HTR-8/SVneo (cell line): Measurements from ENCODE around the gene NEU1.
"Not testable (repeated sequence)": the region's sequence is repeated elsewhere in the genome, so short reads cannot be mapped to it uniquely, and the experiment has no call there.

Source experiments
- DNase-seq: peaks from one replicate; pipeline ENCODE4 v3.0.0; 2011; ENCODE audit warnings: low spot score, mixed read lengths; ENCODE audit not compliant: insufficient read length
- FAIRE-seq: peaks from 2 replicates; lab custom pipeline; 2011; peaks lifted over from hg19 to GRCh38; lab: Jason Lieb, UNC

NEU1 gene

DNA sequence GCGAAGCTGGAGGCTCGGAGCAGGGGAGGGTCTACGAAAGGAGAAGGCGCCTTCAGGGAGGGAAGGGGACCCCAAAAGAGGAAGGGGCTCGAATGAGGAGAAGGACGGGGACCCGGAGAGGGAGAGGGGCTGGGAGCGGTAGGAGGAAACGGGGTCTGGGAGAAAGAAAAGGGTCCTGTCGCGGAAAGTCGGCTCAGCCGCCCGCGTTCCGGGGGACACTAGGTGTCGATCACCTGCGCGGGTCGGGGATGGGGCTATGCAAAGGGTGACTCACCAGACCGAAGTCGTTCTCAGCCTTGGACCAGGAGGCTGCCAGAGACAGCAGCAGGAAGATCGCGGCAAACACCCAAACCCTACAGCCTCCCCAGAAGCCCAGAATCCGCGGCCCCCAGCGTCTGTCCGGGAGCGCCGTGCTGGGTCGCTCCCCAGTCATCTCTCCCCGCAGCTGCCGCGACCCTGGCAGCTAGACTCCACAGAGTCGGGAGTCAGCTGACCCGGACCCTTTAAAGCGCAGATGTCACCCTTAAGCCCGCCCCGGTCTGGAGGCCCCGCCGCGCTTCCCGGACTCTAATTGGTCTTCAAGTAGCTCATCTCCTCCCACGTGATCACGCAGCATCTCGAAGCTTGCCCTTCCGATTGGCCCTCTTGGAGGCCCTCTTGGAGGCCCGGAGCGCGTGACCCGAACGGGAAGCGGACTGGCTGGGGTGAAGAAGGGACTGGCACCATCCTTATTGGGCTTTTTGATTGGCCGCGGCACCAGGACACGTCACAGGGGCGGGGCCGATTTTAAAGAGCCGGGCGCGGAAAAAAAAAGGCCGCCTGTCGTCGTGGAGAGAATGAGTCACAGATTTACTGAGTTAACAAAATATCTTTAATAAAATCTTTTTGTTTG lies at the start of gene NEU1:
Gene NEU1 (minus strand): TSS at position 478 of the 892 bp plus-strand sequence. CDS start 45 bp downstream, at position 433.
- peak; percentile 100 for DNase-seq
- FAIRE-seq, result peak; percentile 88

DNA sequence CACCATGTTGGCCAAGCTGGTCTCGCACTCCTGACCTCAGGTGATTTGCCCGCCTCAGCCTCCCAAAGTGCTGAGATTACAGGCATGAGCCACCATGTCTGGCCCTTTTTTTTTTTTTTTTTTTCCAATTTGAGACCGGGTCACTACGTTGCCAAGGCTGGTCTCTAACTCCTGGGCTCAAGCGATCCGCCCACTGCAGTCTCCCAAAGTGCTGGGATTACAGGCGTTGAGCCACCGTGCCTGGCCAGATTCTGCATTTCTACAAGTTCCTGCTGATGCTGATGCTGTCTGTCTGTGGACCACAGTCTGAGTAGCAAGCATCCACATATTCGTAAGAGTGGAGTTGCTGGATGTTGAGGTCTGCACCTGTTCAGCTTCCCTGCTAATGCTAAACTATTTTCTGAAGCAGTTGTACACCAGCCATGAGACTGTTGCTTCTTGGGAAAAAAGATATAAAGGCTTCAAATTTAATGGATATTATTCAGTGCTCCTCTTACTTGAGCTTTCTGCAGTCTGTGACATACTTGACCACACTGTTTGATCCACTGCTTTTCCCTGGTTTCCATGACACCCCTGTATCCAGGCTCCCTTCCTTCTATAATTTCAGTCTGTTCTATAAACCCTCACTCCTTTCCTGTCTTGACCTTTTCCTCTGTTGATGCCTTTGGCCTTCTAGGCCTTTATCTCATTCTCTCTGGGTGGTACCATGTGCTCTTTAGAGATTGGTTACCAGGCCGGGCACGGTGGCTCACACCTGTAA lies 49.4 kb upstream of the NEU1 start:
- no peak for DNase-seq
- no peak for FAIRE-seq

DNA sequence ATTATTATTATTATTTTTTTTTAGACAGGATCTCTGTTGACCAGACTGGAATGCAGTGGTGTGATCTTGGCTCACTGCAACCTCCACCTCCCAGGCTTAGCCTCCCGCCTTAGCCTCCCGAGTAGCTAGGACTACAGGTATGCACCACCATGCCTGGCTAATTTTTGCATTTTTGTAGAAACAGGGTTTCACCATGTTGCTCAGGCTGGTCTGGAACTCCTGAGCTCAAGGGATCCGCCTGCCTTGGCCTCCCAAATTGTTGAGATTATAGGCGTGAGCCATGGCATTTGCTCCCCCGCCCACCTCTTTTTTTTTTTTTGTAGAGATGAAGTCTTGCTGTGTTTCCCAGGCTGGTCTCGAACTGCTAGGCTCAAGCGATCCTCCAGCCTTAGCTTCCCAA lies 46.7 kb upstream of the NEU1 start:
- FAIRE-seq, DNase-seq: not testable (repeated sequence)

DNA sequence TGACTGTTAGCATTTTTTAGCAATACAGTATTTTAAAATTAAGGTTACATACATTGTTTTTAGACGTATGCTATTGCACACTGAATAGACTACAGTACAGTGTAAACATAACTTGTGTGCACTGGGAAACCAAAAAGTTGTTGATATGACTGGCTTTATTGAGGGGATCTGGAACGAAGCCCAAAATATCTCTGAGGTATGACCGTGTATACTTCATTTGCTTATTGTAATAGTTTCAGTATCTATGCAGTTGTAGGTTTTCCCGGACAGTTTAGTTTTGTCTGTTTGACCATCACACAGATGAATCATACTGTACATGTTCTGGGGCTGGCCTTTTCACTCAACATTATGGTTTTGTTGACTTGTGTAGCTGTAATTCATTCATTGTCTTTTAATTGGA lies 46.2 kb upstream of the NEU1 start:
- no peak for DNase-seq
- no peak for FAIRE-seq

DNA sequence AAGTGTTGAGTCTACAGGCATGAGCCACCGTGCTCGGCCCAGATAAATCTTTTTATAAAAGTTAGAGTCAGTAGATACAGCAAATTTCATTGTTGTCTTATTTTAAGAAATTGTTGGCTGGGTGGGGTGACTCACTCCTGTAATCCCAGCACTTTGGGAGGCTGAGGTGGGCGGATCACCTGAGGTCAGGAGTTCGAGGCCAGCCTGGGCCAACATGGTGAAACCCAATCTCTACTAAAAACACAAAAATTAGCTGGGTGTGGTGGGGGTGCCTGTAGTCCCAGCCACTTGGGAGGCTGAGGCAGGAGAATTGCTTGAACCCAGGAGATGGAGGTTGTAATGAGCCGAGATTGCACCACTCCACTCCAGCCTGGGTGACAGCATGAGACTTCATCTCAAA lies 45.6 kb upstream of the NEU1 start:
- FAIRE-seq, DNase-seq: not testable (repeated sequence)

DNA sequence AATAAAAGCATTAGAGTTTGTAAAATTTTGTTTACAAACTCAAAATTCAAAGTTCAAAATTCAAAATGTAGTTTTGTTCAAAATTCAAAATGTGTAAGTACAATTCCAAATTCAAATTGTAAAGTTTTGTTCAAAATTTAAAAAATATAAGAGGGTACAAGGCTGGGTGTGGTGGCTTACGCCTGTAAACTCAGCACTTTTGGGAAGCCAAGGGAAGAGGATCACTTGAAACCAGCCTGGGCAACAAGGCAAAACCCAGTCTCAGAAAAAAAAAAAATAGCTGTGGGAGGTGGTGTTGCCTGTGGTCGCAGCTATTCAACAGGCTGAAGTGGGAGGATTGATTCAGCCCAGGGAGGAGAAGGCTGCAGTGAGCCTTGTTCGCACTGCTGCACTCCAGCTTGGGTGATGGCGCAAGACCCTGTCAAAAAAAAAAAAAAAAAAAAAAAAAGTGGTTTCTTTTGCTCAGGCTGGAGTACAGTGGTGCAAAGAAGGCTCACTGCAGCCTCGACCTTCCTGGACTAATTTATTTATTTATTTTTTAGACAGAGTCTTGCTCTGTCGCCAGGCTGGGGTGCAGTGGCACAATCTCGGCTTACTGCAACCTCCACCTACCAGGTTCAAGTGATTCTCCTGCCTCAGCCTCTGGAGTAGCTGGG lies 44.7 kb upstream of the NEU1 start:
- FAIRE-seq (no peak), DNase-seq (no peak)

DNA sequence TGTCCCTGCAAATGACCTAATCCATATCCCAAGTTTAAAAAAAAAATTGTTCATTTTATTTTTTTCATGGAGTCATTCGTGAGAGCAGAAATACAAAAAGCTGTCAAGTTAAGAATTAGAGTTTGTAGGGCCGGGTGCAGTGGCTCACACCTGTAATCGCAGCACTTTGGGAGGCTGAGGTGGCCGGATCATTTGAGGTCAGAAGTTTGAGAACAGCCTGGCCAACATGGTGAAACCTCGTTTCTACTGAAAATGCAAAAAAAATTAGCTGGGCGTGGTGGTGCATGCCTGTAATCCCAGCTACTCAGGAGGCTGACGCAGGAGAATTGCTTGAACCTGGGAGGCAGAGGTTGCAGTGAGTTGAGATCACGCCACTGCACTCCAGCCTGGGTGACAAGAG lies 44.1 kb upstream of the NEU1 start:
- DNase-seq, FAIRE-seq: not testable (repeated sequence)

DNA sequence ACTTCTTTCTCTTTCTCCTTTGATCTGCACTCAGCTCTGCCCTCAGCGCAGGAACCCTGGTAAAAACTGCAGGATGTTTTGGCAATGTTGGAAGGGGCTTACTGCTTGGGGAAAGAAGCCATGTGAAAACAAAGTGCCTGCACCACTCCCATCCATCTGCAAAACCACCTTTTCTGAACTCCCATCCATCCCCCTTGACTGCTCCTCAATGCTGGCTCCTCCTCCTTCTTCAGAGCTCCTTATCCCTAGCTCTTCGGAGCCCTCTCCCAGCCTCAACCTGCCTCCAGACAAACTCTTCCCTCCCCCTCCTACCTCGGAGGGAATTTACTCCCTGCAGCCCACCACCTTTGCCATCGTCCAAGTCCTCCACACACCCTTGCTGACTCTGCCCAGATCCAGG lies 43.5 kb upstream of the NEU1 start:
- FAIRE-seq (no peak), DNase-seq (no peak)

DNA sequence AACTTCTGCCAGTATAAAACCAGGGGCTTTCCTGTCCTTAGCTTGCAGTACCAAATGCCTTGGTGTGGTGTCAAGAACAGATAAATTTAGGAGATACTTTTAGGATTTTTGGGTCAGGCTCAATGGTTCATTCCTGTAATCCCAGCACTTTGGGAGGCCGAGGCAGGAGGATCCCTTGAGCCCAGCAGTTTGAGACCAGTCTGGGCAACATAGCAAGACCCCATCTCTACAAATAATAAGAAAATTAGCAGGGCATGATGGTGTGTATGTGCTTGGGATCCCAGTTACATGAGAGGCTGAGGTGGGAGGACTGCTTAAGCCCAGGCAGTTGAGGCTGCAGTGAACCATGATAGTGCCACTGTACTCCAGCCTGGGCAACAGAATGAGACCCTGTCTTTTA lies 42.4 kb upstream of the NEU1 start:
- FAIRE-seq (no peak), DNase-seq (no peak)

DNA sequence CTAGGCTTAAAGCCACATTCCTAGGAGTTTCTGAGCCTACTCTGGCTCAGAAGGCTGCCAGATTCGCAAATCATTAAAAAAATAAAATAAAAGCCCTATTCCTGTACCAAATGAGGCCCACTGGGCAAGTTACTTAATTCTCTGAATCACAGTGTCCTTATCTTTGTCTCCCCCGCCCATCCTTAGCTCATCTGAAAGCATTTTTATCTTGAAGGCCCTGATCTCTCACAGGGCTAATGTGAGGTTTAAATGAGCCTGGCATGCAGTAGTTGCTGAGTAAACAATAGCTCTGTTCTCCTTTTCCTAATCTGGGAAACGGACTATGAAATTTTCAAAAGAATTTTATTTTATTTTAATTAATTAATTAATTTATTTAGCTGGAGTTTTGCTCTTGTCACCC lies 41.3 kb upstream of the NEU1 start:
- DNase-seq, result no peak

DNA sequence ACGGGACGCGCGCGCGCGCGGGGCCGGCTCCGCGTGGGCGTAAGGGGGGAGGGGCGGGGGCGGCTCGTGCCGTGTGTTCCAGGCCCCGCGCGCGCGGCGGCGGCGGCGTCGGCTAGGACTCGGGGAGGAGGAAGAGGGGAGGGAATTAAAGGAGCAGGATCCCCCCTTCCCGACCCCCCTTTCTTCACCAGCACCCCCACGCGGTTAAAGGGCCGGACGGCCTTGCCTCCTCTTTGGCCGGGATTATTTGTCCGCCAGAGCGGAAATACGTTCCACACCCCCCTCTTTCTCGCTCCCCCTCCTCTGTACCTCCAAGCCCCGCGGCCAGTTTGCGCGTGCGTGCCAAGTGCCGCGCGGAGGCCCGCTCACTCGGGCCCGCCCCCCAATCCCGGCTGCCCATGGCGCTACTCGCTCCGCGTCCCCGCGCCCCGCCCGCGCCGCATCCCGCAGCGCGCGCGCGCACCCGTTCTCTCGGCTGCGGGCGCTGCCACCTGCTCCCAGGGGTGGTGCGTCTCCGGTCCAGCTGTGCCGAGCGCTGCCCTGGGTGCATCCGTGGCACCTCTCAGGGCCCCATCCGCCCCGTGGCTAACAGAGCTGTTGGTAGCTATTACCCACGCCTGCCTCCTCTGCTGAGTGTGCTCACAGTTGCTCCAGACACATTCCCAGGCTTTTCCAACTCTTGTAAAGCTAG lies 39.5 kb upstream of the NEU1 start, which contains the start of gene ZBTB12:
Gene ZBTB12 (minus strand): TSS at position 134 of the 691 bp plus-strand sequence. CDS start 781 bp downstream, outside the sequence.
- FAIRE-seq (peak; percentile 85), DNase-seq (peak; percentile 92)

More for the DNA sequence above, 41.3 kb upstream of the NEU1 start:
- no peak for FAIRE-seq

DNA sequence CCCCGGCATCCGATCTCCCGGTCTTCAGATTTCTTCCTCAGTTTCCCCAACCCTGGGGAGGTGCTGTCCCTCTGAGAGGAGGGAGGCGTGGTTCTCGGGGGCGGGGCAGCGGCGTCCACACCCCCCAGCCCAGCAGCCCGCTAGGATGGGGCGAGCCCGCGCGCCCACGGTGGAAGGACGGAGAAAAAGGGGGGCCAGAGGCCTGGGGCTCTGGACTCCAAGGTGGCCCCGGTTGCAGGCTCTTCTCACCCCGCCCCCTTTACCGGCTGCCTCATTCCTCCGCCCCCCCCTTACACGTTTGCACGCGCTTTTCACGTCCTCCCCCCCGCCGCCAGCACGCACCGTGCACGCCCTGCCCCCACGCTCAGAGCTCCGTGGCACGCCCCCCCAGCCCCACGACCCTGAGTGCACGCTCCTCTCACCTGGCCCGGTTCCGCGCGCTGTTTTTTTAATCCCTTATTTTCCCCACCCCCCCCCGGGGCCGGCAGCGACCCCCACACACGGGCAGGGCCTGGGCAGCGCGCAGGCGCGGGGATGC lies 38.9 kb upstream of the NEU1 start:
- FAIRE-seq (no peak), DNase-seq (peak; percentile 61)

DNA sequence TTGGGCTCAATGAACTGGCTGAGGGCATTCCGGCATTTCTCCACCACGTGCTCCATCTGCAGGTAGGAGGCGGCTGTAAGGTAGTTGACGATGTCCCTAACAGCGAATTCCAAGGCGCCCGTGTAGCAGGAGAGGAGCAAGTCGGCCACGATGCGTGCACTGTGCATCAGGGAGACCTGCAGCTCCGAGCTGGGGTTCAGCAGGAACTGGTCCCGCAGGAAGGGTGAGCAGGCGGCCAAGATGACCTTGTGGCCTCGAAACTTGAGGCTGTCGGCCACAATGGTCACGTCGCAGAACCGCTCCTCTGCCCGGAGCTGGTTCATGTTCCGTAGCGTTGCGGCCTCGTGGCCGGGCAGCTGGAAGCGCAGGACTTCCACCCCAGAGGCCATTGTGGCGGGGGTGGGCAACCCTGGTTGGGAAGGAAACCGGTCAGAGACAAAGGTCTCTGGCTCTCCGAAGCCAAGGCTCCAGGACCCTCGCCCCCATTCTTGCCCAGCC lies 38.3 kb upstream of the NEU1 start:
- DNase-seq (no peak), FAIRE-seq (peak; percentile 4)

DNA sequence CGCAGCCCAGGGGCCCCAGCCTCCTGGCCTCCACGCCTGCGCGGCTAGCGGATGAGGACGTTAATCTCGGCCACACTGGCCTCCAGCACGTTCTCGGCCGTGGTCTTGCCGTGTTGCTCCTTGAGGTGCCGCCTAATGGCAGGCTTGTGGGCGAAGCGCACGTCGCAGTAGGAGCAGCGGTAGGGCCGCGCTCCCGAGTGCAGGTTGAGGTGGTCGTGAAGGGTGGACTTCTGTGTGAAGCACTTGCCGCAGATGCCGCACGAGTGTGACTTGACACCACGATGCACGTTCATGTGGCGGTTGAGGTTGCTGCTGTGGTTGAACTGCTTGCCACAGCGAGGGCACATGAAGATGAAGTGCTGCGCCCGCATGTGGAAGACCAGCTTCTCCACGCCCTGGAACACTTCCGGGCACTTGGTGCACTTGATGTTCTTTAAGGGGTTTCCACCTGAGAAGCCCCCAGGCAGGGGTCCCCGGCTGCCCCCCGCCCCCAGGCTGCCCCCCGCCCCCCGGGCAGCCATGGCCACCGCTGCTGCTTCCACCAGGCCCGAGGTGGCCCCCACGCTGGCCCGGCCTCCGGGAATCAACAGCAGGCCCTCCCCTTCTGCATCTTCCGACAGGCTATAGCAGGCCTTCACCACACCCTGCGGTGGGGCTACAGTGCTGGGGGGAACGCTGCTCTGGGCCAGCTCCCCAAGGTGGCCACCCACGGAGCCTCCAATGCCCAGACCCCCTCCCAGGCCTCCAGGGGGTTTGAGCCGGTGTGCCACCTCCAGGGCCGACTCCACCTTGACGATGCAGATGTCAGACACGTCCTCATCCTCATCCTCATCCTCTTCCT lies 37.5 kb upstream of the NEU1 start:
- FAIRE-seq, result peak; percentile 63

DNA sequence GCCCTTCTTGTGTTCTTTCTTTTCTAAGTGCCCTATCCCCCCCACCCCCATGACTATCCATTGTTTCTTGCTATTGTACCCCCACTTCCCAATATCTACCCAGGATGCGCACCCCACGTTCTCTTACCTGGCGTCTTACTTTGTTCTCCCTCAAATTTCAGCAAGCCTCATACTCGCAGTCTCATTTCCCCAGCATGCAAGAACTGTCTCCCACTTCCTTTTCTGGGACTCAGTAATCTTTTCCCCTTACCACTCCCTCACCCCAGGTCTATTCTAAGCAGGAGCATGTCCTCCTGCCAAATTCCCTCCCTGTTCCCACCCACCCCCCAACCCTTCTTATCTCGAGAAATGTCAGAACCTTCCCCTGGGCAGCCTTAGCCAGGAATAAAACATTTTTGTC lies 36.6 kb upstream of the NEU1 start:
- no peak for DNase-seq
- no peak for FAIRE-seq

More for the DNA sequence above, 37.5 kb upstream of the NEU1 start:
- DNase-seq, result no peak

DNA sequence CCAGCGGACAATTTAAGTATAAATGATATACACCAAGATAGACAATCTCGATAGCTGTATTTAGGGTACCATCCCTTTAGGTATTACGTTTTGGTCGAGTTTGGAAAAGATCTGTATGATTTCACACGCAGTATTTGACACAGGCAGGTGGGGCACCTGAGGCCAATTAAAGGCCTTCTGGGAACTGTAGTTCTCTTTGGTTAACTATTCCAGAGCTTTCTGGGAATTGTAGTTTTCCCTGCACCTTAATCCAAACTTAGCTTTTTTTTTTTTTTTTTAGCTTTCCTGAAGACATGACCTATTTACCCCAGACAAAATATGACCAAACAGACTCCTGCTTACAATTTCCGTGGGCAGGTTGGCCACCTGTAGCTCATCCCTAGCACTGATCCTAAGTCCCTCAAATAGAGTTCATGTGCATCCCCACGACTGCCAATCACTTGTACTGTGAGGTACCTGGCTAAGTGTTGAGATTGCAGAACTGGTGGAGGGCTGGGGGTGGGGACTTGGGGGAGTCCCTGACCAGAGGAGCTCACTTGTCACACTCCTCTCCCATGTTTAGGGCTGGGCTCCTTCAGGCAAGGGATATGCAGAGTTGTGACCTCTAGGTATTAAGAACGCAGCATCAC lies 35.9 kb upstream of the NEU1 start:
- DNase-seq, result peak; percentile 56
- no peak for FAIRE-seq

DNA sequence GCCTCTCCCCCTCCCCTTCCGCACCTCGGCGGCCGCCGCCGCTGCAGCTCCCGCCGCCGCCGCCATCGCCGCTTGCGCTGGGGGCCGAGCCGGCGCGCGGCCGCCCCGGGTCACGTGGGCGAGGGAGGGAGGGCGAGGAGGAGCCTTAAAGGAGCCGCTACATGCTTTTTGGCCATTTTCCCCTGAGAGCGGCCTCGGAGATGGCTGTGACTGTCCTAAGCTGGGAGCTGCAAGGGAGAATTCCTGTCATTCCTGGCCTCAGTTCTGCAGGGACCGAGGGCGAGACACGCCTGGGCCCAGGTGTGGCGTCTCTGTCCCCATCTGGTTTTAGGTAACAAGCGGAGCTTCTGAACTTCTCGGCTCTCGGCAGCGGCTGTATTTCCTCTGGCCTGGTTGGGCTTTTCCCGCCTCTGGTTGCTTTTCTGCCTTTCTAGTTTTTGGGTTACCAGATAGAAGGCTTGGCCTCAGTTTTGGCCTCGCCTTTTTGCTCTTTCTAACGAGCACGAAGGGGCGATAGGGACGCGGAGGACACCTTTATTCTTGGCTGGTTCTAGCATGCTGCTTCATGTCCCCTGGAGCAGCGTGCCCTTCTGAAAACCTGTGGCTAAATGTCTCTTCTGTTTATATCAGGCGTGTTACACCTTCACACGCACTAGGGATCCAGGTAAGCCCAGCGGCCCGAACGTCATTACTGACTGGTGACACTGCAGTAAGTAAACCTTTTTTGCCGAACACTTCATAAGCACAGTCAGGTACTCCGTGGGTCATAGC lies 35.2 kb upstream of the NEU1 start, which contains the start of gene EHMT2:
Gene EHMT2 (minus strand): TSS at position 87 of the 771 bp plus-strand sequence. CDS start 21 bp downstream, at position 66.
- DNase-seq (peak; percentile 86), FAIRE-seq (peak; percentile 65)
